CD4-positive, alpha-beta T cell treated with Interleukin-15 for 1 hour (primary cell): ENCODE measurements around the gene COL9A3.

Source experiments
- DNase-seq: peaks from one replicate; pipeline ENCODE4 v3.0.0-alpha.2; 2020

COL9A3 gene

GRCh38 chr20:62864207-62864606, 47.4 kb downstream of the COL9A3 start:
- no peak for DNase-seq

GRCh38 chr20:62872184-62872847, 55.5 kb downstream of the COL9A3 start:
- DNase-seq, result no peak

GRCh38 chr20:62872862-62873261, 56.0 kb downstream of the COL9A3 start:
- DNase-seq, result no peak

GRCh38 chr20:62873280-62873679, 56.4 kb downstream of the COL9A3 start:
- no peak for DNase-seq

- DNase-seq, result peak; percentile 39
These were observed 56.8 kb downstream of the COL9A3 start for GRCh38 chr20:62873681-62874031.

GRCh38 chr20:62874964-62875344, 58.1 kb downstream of the COL9A3 start:
- no peak for DNase-seq

- DNase-seq, result no peak
These were observed 58.8 kb downstream of the COL9A3 start for GRCh38 chr20:62875419-62876361.

GRCh38 chr20:62876501-62876901, 59.7 kb downstream of the COL9A3 start:
- DNase-seq, result no peak

- no peak for DNase-seq
These were observed 60.3 kb downstream of the COL9A3 start for GRCh38 chr20:62876902-62877816.

- no peak for DNase-seq
These were observed 61.6 kb downstream of the COL9A3 start for GRCh38 chr20:62878244-62879038.

- DNase-seq, result no peak
These were observed 62.7 kb downstream of the COL9A3 start for GRCh38 chr20:62879275-62880146.

GRCh38 chr20:62880147-62880934, 63.5 kb downstream of the COL9A3 start:
- no peak for DNase-seq

- DNase-seq, result no peak
These were observed 64.2 kb downstream of the COL9A3 start for GRCh38 chr20:62880935-62881661.

GRCh38 chr20:62881662-62882395, 65.0 kb downstream of the COL9A3 start:
- no peak for DNase-seq

GRCh38 chr20:62882426-62882825, 65.6 kb downstream of the COL9A3 start:
- no peak for DNase-seq

GRCh38 chr20:62884556-62884955, 67.7 kb downstream of the COL9A3 start:
- DNase-seq, result no peak

- no peak for DNase-seq
These were observed 68.4 kb downstream of the COL9A3 start for GRCh38 chr20:62885046-62885895.
